Measurements from ENCODE around the gene FKBP8. TPM values are rescaled to one million over a fixed set of nuclear protein-coding genes. Genes with fewer than 3 reads are reported as not detected.

FKBP8 gene
- total RNA-seq, 4 donors from 2014 or later: 139 to 273 (median 205) TPM

DNA sequence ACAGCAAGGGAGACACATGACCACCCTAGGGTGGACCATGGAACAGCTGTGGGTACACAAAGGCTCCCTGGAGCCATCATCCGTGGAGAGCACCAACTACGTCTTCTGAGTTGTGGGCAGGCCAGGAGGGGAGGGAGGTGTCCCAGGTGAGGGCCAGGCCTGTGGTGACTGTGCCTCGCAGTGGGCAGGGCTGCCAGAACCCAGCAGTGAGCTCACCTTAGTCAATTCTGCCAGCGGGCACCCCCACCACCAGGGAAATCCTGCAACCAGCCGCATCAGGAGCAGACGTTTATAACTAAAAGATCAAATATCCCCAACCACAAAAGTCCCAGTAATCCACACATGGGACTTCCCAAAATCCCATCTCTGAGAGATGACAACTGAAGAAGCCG lies 41.1 kb downstream of the FKBP8 start:
- TF ChIP-seq, protein P1, sequence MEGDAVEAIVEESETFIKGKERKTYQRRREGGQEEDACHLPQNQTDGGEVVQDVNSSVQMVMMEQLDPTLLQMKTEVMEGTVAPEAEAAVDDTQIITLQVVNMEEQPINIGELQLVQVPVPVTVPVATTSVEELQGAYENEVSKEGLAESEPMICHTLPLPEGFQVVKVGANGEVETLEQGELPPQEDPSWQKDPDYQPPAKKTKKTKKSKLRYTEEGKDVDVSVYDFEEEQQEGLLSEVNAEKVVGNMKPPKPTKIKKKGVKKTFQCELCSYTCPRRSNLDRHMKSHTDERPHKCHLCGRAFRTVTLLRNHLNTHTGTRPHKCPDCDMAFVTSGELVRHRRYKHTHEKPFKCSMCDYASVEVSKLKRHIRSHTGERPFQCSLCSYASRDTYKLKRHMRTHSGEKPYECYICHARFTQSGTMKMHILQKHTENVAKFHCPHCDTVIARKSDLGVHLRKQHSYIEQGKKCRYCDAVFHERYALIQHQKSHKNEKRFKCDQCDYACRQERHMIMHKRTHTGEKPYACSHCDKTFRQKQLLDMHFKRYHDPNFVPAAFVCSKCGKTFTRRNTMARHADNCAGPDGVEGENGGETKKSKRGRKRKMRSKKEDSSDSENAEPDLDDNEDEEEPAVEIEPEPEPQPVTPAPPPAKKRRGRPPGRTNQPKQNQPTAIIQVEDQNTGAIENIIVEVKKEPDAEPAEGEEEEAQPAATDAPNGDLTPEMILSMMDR (IDR thresholded peaks at IDR 0.05): no peak
- TF ChIP-seq POLR2A (IDR thresholded peaks at IDR 0.05): no peak
- H3K4me1 ChIP-seq: peaks cover 0 to 28% of the 10 kb centered on the region in 2 donors

DNA sequence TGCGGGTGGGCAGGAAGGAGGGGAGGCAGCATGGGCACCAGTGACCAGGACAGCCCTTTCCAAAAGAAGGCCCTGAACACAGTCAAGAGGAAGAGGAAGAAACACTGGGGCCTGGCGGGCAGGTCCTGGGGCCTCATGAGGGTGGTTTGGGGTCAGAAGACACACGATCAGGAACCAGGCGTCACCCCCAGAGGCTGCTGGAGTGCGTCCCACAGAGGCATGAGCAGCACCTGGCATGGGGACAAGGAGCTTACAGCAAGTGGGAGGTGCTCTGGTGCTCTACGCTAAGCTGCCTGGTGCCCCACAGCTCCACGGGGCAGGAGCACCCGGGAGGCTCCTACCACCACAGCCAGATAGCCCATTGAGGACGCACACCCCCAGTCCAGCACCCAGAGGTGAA lies 41.5 kb downstream of the FKBP8 start:
- DNase-seq: no peak
- peak overlapping the region in 1 of 2 donors; percentile 7 for H3K27ac ChIP-seq
- intact Hi-C loops (cut with DNase I; ENCODE audit: low total_unique reads): no loop called here
- no peak for TF ChIP-seq POLR2A (IDR thresholded peaks at IDR 0.05)
- TF ChIP-seq, protein P1 (IDR thresholded peaks at IDR 0.05): no peak
- peaks cover 0 to 24% of the 10 kb centered on the region in 2 donors for H3K4me1 ChIP-seq
- H3K4me3 ChIP-seq: no peak overlapping the region
- H3K27me3 ChIP-seq: no peaks in the 10 kb centered on the region
- H3K9me3 ChIP-seq: no peaks in the 10 kb centered on the region
- no peaks in the 10 kb centered on the region for H3K36me3 ChIP-seq

More for the DNA sequence above, 41.1 kb downstream of the FKBP8 start:
- Histone ChIP-seq H3K27ac (peak overlapping the region in 1 of 2 donors; percentile 7), H3K36me3 (no peaks in the 10 kb centered on the region), H3K27me3 (no peaks in the 10 kb centered on the region), H3K4me3 (no peak overlapping the region), H3K9me3 (no peaks in the 10 kb centered on the region)
- no peak for DNase-seq
- intact Hi-C loops (cut with DNase I; ENCODE audit: low total_unique reads): no loop called here

DNA sequence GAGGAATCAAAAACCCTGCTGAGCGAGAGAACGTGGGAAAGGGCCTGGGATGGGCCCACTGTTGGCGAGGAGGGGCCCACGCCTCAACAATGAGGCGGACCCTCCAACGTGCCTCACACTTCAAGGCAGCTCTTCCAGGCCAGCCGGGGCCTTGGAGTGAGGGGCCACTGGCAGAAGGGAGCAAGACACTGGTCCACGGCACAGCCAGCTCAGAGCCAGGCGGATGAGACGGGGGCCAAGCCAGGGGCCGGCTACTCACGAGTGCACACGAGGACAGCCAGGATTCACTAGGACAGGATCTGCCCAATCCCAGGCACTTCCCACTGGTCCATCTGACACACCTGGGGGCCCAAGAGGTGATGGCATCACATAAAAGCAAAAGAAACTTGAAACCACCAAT lies 42.0 kb downstream of the FKBP8 start:
- DNase-seq: no peak
- Histone ChIP-seq H3K36me3 (no peaks in the 10 kb centered on the region), H3K4me3 (no peak overlapping the region), H3K9me3 (no peaks in the 10 kb centered on the region), H3K27me3 (no peaks in the 10 kb centered on the region), H3K4me1 (peaks cover 0 to 19% of the 10 kb centered on the region in 2 donors), H3K27ac (no peak overlapping the region)
- no peak for TF ChIP-seq POLR2A (IDR thresholded peaks at IDR 0.05)
- TF ChIP-seq, protein P1 (IDR thresholded peaks at IDR 0.05): no peak
- intact Hi-C loops (cut with DNase I; ENCODE audit: low total_unique reads): no loop called here

DNA sequence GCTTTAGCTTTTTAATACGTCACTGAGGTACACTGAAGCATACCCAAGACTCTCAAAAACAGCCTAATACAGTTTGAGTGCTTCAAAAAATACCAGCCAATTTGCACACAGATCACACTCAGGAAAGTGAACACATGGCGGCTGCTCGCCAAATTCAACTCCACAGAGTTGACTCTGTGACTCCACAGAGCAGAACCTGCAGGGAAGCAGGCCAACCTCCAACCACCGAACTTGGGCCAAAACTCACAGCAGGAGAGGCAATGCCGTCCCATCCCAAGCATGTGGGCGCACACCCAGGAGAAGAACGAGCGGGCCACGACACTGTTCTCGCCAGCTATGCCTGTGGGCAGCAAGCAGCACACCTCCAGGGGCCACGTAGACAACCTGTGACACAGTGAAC lies 42.6 kb downstream of the FKBP8 start:
- DNase-seq: peak; percentile 41 to 58
- H3K9me3 ChIP-seq: no peaks in the 10 kb centered on the region
- intact Hi-C loops (cut with DNase I; ENCODE audit: low total_unique reads): no loop called here
- TF ChIP-seq, protein P1 (IDR thresholded peaks at IDR 0.05): no peak
- TF ChIP-seq POLR2A (IDR thresholded peaks at IDR 0.05): no peak
- peaks cover 0 to 15% of the 10 kb centered on the region in 2 donors for H3K4me1 ChIP-seq
- no peak overlapping the region for H3K27ac ChIP-seq
- H3K4me3 ChIP-seq: no peak overlapping the region
- no peaks in the 10 kb centered on the region for H3K27me3 ChIP-seq
- no peaks in the 10 kb centered on the region for H3K36me3 ChIP-seq

DNA sequence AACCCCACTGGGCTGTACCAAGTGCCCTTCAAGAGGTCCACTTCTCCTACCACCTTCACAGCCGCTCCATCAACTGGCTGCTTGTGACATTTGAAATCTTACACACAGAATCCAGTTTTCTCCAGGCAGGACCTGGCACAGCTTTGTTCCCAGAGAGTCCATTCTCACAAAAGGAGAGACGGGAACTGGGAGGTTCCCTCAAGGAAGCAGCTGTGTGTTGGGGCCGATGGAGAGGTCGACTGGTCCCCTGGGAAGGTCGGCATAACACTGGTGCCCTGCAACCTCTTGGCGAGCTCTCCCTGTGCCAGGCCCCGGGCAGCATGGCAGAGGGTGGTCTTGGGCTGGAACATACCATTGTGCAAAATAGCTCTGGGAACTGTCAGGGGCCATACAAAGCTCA lies 43.0 kb downstream of the FKBP8 start:
- Histone ChIP-seq H3K27ac (no peak overlapping the region), H3K4me3 (no peak overlapping the region), H3K4me1 (peaks cover 0 to 16% of the 10 kb centered on the region in 2 donors), H3K9me3 (no peaks in the 10 kb centered on the region), H3K27me3 (no peaks in the 10 kb centered on the region), H3K36me3 (no peaks in the 10 kb centered on the region)
- no peak for TF ChIP-seq POLR2A (IDR thresholded peaks at IDR 0.05)
- TF ChIP-seq, protein P1 (IDR thresholded peaks at IDR 0.05): no peak
- intact Hi-C loops (cut with DNase I; ENCODE audit: low total_unique reads): no loop called here
- DNase-seq: peak in 1 of 2 donors; percentile 44
